ENCODE measurements around the gene SLC41A3. TPM values are rescaled to one million over a fixed set of nuclear protein-coding genes. Genes with fewer than 3 reads are reported as not detected.

The SLC41A3 gene
- total and polyA plus RNA-seq, 2 of the 8 experiments (the other 6 are each of a cell fraction or from before 2014, with no cell fraction given), result 30.2 to 56.4 TPM

- H3K79me2 ChIP-seq (ENCODE audit: control insufficient read depth in 1 of 2, insufficient read depth in 2 of 2, low read length in 2 of 2), result no peaks in the 10 kb centered on the region
- H2BK15ac ChIP-seq (ENCODE audit: low read length), result no peak overlapping the region
- peaks cover 21 to 23% of the 10 kb centered on the region in 2 experiments for H3K9me3 ChIP-seq (ENCODE audit: insufficient read depth in 2 of 2, low read depth in 1 of 2, low read length in 1 of 2)
- no peaks in the 10 kb centered on the region for H4K20me1 ChIP-seq (replicated peaks in 1 of 2; ENCODE audit: control insufficient read depth in 1 of 2, insufficient read depth in 2 of 2, low read length in 2 of 2)
- POLR2A ChIA-PET (ENCODE audit: partially characterized antibody), result interaction anchor here (1.1 to 2.7 kb wide), 2 partner anchors 9 to 12 kb away, joined by 3 to 6 read pairs; no protein-coding TSS in a partner anchor
- H2AK5ac ChIP-seq (ENCODE audit: low read depth, low read length), result no peak overlapping the region
- H3K9ac ChIP-seq (replicated peaks in 1 of 4; ENCODE audit: extremely low read depth in 1 of 4, low read depth in 3 of 4, low read length in 3 of 4), result no peak overlapping the region
- no peaks in the 10 kb centered on the region for H3K27me3 ChIP-seq (replicated peaks in 1 of 4; ENCODE audit: control insufficient read depth in 3 of 4, extremely low read depth in 1 of 4, insufficient read depth in 3 of 4, low read length in 3 of 4)
- peak overlapping the region; percentile 6 for H3K4ac ChIP-seq (replicated peaks; ENCODE audit: insufficient read length, low read depth, low read length)
- no peak overlapping the region for H3K23ac ChIP-seq (ENCODE audit: insufficient read length)
- no peak overlapping the region for H2BK120ac ChIP-seq (replicated peaks; ENCODE audit: low read depth, low read length)
- no peak overlapping the region for H3K14ac ChIP-seq (ENCODE audit: insufficient read length)
- H4K5ac ChIP-seq (ENCODE audit: insufficient read length, low read depth, low read length), result no peak overlapping the region
- H2BK12ac ChIP-seq (ENCODE audit: low read depth, low read length), result no peak overlapping the region; the same call in 1 of the 2 replicates
- H3K23me2 ChIP-seq (ENCODE audit: low read depth, low read length), result no peaks in the 10 kb centered on the region
- H3K36me3 ChIP-seq (ENCODE audit: control insufficient read depth in 2 of 4, insufficient read depth in 4 of 4, low read length in 3 of 4), result peaks cover 0 to 3% (median 1%) of the 10 kb centered on the region in 4 experiments; a peak in 2 of 8 replicates
- CTCF ChIA-PET (ENCODE audit: partially characterized antibody), result no interaction called here
- H4K8ac ChIP-seq (ENCODE audit: extremely low read depth, insufficient read depth, low read length), result no peak overlapping the region; the same call in 1 of the 2 replicates
- H4K91ac ChIP-seq (replicated peaks; ENCODE audit: insufficient read length, low read length), result no peak overlapping the region
- H3K4me2 ChIP-seq (ENCODE audit: insufficient read depth in 1 of 2, low read depth in 2 of 2, low read length in 2 of 2), result no peak overlapping the region
- peak overlapping the region; percentile 55; the same call in 1 of the 2 replicates for H2BK5ac ChIP-seq (ENCODE audit: low read depth, low read length)
- TF ChIP-seq GABPA (IDR thresholded peaks at IDR 0.05; ENCODE audit: borderline replicate concordance, insufficient read depth, low read length) (no peak), RBBP5 (IDR thresholded peaks at IDR 0.05; ENCODE audit: borderline replicate concordance, low read depth, low read length) (no peak), ASH2L (IDR thresholded peaks at IDR 0.05; ENCODE audit: low read length) (no peak), SRF (IDR thresholded peaks at IDR 0.05; ENCODE audit: low read depth, low read length) (no peak), SP1 (IDR thresholded peaks at IDR 0.05; ENCODE audit: low read depth, low read length) (no peak), YY1 (IDR thresholded peaks at IDR 0.05; ENCODE audit: low read depth, low read length) (no peak), NRF1 (IDR thresholded peaks at IDR 0.05; ENCODE audit: low read depth, low read length) (no peak), KDM4A (IDR thresholded peaks at IDR 0.05; ENCODE audit: low read depth, low read length, severe bottlenecking) (no peak), EGR1 (IDR thresholded peaks at IDR 0.05; ENCODE audit: borderline replicate concordance, low read depth, low read length) (no peak), SIRT6 (IDR thresholded peaks at IDR 0.05; ENCODE audit: low read length) (no peak), NANOG (IDR thresholded peaks at IDR 0.05; ENCODE audit: insufficient read depth, low read depth, low read length, poor library complexity, severe bottlenecking) (no peak), HDAC2 (IDR thresholded peaks at IDR 0.05; ENCODE audit: borderline replicate concordance in 1 of 2, low read depth in 2 of 2, low read length in 2 of 2) (no peak)
- H3K79me1 ChIP-seq (ENCODE audit: low read depth, low read length), result no peaks in the 10 kb centered on the region
- peaks cover 0 to 9% (median 2%) of the 10 kb centered on the region in 4 experiments; a peak in 3 of 7 replicates for H3K4me1 ChIP-seq (replicated peaks in 1 of 4; ENCODE audit: control insufficient read depth in 3 of 4, insufficient read depth in 4 of 4, low read length in 3 of 4)
- FAIRE-seq (no peak), DNase-seq (ENCODE audit: low read depth in 1 of 2, low spot score in 2 of 2) (peak in 1 of 2 experiments; percentile 35)
- no peak overlapping the region for H2AFZ ChIP-seq (ENCODE audit: low read length)
- no peak overlapping the region for H3K56ac ChIP-seq (replicated peaks; ENCODE audit: insufficient read length, low read depth, low read length)
- 78% methylated on average over 9 of the region's 9 CpGs; no CpG with 5 or more reads in 1 of the 2 experiments for WGBS, 2 experiments (ENCODE audit: extremely low coverage in 1 of 2, insufficient coverage in 1 of 2, insufficient read length in 1 of 2, insufficient replicate concordance in 2 of 2, low coverage in 1 of 2, low lambda C conversion rate in 2 of 2, missing lambda C conversion rate in 1 of 2)
- H3K4me3 ChIP-seq (ENCODE audit: extremely low read depth in 1 of 4, insufficient read depth in 2 of 4, low read depth in 3 of 4, low read length in 4 of 4), result no peak overlapping the region
- H3K27ac ChIP-seq (ENCODE audit: low read depth, low read length), result no peak overlapping the region
- H3K18ac ChIP-seq (ENCODE audit: extremely low read depth, low read length), result no peak overlapping the region; the same call in 1 of the 2 replicates
- H2BK20ac ChIP-seq (ENCODE audit: low read length), result no peak overlapping the region
These were observed 51.9 kb downstream of the SLC41A3 start for GRCh38 chr3:126031981-126032471.
